MM.1S (cell line): ENCODE measurements around the gene BCAS3.

Experiments
- EZH2phosphoT487 ChIP-seq: fragments of 300-600 bp; sonication (generic); IDR thresholded peaks from 2 replicates; pipeline ENCODE4 v1.6.1; 2018; ENCODE audit warnings: antibody characterized with exemption, low read length
- TF ChIP-seq, protein P1 (sequence below): fragments of 300-600 bp; sonication (generic); IDR thresholded peaks from 2 replicates; pipeline ENCODE4 v1.5.1; 2016; ENCODE audit warnings: antibody characterized with exemption, low read length, mixed read lengths

DNA sequence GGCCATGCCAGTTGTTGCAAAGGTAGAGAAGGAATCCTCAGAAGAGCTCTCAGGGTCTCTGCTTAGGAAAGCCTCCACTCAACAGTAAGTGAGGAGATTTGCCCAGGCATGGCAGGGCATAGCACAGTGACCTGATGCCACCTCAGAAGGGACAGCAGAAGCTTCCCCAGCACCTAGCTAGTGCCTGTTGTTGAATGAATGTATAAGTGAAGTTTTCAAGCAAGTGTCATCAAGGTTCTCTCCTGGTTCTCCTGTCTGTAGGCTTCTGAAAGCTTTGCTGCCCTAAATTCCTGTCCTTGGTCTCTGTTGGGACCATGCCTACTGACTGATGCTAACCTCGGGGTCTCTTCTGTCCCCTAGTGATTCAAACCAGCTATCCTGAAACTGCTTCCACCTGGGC, 607.1 kb downstream of the BCAS3 start:
- TF ChIP-seq, protein P1, sequence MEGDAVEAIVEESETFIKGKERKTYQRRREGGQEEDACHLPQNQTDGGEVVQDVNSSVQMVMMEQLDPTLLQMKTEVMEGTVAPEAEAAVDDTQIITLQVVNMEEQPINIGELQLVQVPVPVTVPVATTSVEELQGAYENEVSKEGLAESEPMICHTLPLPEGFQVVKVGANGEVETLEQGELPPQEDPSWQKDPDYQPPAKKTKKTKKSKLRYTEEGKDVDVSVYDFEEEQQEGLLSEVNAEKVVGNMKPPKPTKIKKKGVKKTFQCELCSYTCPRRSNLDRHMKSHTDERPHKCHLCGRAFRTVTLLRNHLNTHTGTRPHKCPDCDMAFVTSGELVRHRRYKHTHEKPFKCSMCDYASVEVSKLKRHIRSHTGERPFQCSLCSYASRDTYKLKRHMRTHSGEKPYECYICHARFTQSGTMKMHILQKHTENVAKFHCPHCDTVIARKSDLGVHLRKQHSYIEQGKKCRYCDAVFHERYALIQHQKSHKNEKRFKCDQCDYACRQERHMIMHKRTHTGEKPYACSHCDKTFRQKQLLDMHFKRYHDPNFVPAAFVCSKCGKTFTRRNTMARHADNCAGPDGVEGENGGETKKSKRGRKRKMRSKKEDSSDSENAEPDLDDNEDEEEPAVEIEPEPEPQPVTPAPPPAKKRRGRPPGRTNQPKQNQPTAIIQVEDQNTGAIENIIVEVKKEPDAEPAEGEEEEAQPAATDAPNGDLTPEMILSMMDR: no peak
- TF ChIP-seq EZH2phosphoT487: no peak
